ENCODE data around the gene ACLY. TPM values are rescaled to one million over a fixed set of nuclear protein-coding genes. Genes with fewer than 3 reads are reported as not detected.

Gene ACLY
- total and polyA plus RNA-seq, 2 of the 13 experiments (the other 11 are each of a cell fraction or from before 2014, with no cell fraction given): 111 to 218 TPM

DNA sequence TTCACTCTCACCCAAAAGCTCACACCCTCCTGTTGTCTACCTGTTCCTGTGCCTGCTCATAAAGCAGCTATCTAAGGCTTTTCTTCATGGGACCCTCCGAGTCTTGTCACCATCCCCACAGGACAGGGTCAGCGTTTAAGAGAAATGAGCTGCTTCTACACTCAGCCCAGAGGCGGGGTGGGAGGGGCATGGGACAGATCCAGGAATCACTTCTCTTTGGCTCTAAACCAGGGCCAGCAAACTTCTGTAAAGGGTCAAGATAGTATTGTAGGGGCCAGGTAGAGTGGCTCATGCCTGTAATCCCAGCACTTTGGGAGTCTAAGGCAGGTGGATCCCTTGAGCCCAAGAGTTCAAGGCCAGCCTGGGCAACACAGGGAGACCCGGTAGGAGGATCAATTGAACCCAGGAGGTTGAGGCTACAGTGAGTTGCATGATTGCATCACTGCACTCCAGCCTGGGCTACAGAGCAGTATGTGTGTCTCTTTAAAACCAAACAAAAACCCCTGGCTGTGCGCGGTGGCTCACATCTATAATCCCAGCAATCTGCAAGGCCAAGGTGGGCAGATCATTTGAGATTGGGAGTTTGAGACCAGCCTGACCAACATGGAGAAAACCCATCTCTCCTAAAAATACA, 30.3 kb downstream of the ACLY start (continued):
- TF ChIP-seq ZNF574 (CRISPR knock-in tag; IDR thresholded peaks at IDR 0.05): no peak
- TF ChIP-seq, protein P1, sequence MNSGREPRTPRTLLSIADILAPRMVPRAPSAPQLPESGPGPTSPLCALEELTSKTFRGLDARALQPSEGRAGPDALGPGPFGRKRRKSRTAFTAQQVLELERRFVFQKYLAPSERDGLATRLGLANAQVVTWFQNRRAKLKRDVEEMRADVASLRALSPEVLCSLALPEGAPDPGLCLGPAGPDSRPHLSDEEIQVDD (CRISPR knock-in tag; IDR thresholded peaks at IDR 0.05; ENCODE audit: borderline replicate concordance): no peak
- TF ChIP-seq ZNF766 (CRISPR knock-in tag; IDR thresholded peaks at IDR 0.05; ENCODE audit: borderline replicate concordance): 0 out of 2 replicates have a peak, but pooled peaks have one; percentile 45
- TF ChIP-seq KAT2B (IDR thresholded peaks at IDR 0.05; ENCODE audit: borderline replicate concordance, low read depth, low read length): no peak
- TF ChIP-seq, protein P2, sequence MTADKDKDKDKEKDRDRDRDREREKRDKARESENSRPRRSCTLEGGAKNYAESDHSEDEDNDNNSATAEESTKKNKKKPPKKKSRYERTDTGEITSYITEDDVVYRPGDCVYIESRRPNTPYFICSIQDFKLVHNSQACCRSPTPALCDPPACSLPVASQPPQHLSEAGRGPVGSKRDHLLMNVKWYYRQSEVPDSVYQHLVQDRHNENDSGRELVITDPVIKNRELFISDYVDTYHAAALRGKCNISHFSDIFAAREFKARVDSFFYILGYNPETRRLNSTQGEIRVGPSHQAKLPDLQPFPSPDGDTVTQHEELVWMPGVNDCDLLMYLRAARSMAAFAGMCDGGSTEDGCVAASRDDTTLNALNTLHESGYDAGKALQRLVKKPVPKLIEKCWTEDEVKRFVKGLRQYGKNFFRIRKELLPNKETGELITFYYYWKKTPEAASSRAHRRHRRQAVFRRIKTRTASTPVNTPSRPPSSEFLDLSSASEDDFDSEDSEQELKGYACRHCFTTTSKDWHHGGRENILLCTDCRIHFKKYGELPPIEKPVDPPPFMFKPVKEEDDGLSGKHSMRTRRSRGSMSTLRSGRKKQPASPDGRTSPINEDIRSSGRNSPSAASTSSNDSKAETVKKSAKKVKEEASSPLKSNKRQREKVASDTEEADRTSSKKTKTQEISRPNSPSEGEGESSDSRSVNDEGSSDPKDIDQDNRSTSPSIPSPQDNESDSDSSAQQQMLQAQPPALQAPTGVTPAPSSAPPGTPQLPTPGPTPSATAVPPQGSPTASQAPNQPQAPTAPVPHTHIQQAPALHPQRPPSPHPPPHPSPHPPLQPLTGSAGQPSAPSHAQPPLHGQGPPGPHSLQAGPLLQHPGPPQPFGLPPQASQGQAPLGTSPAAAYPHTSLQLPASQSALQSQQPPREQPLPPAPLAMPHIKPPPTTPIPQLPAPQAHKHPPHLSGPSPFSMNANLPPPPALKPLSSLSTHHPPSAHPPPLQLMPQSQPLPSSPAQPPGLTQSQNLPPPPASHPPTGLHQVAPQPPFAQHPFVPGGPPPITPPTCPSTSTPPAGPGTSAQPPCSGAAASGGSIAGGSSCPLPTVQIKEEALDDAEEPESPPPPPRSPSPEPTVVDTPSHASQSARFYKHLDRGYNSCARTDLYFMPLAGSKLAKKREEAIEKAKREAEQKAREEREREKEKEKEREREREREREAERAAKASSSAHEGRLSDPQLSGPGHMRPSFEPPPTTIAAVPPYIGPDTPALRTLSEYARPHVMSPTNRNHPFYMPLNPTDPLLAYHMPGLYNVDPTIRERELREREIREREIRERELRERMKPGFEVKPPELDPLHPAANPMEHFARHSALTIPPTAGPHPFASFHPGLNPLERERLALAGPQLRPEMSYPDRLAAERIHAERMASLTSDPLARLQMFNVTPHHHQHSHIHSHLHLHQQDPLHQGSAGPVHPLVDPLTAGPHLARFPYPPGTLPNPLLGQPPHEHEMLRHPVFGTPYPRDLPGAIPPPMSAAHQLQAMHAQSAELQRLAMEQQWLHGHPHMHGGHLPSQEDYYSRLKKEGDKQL (CRISPR knock-in tag; IDR thresholded peaks at IDR 0.05; ENCODE audit: low read depth): no peak
- TF ChIP-seq SALL2 (CRISPR knock-in tag; IDR thresholded peaks at IDR 0.05): 0 out of 2 replicates have a peak, but pooled peaks have one; percentile 54
- TF ChIP-seq ESRRA (CRISPR knock-in tag; IDR thresholded peaks at IDR 0.05; ENCODE audit: low read depth): no peak
- no peak for TF ChIP-seq ZNF138 (CRISPR knock-in tag; IDR thresholded peaks at IDR 0.05; ENCODE audit: low read depth)
- TF ChIP-seq HOXA9 (CRISPR knock-in tag; IDR thresholded peaks at IDR 0.05; ENCODE audit: borderline replicate concordance): no peak
- TF ChIP-seq, protein P3, sequence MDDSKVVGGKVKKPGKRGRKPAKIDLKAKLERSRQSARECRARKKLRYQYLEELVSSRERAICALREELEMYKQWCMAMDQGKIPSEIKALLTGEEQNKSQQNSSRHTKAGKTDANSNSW (CRISPR knock-in tag; IDR thresholded peaks at IDR 0.05; ENCODE audit: borderline replicate concordance): no peak
- TF ChIP-seq ZNF251 (CRISPR knock-in tag; IDR thresholded peaks at IDR 0.05): no peak
- no peak for TF ChIP-seq ZNF772 (CRISPR knock-in tag; IDR thresholded peaks at IDR 0.05)

All from HepG2 (cell line).